Measurements from ENCODE around the gene CREB3L4. TPM values are rescaled to one million over a fixed set of nuclear protein-coding genes. Genes with fewer than 3 reads are reported as not detected.

Gene CREB3L4
- total RNA-seq, 1 experiment from 2014 or later: 14.7 TPM

DNA sequence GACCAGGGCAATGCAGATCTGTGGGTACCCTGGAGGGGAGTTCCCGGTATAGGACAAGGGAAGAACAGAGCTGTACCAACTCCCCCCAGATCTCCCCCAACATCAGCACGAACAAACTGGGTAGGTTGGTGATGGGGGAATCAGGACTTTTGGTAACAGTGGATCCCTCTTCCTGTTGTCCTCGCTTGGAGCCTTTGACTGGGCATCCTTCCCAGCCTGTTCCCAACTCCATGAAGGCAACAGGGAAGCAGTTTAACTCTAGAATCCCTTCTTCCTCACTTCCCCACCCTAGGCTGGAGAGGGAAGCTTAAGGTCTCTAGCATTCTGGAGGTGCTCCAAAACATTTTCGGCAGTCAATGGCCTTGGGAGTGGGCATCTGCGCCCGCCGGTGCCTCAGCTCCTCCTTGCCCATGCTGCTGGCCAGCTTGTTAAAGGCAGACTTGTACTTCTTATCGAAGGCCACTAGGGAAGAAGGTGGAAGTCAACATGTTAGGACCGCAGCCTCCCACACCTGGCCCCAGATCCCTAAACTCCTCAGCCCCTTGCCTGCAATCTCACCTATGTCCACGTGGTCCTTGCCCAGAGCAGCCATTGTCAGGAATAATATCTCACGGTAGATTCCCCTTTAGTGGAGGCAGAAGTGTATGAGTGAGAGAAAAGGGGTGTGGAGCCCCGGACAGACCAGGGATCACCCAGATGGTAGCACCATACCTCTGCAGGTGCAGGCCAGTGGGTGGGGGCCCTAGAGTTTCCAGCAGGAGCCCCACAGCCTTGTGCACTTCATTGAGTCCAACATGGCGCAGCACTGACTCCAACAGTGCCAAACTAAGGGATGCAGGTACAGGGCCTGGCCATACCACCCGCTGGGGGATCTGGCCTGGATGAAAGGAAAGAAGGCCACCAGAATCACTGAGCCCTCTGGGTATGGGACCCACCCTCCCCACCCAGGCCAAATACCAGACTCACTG lies 37.4 kb upstream of the CREB3L4 start:
- no TSS peak for BruUV-seq (replicated peaks)
- Mint-ChIP-seq H3K36me3 (ENCODE audit: insufficient read depth, unreplicated experiment) (peaks cover 52% of the 10 kb centered on the region), H3K4me1 (ENCODE audit: insufficient read depth, unreplicated experiment) (no peaks in the 10 kb centered on the region), H3K9me3 (ENCODE audit: unreplicated experiment) (no peaks in the 10 kb centered on the region), H3K4me3 (ENCODE audit: unreplicated experiment) (no peak overlapping the region), H3K27me3 (ENCODE audit: insufficient read depth, unreplicated experiment) (no peaks in the 10 kb centered on the region), H3K27ac (ENCODE audit: low read depth, unreplicated experiment) (no peak overlapping the region)
- TF ChIP-seq, protein P1, sequence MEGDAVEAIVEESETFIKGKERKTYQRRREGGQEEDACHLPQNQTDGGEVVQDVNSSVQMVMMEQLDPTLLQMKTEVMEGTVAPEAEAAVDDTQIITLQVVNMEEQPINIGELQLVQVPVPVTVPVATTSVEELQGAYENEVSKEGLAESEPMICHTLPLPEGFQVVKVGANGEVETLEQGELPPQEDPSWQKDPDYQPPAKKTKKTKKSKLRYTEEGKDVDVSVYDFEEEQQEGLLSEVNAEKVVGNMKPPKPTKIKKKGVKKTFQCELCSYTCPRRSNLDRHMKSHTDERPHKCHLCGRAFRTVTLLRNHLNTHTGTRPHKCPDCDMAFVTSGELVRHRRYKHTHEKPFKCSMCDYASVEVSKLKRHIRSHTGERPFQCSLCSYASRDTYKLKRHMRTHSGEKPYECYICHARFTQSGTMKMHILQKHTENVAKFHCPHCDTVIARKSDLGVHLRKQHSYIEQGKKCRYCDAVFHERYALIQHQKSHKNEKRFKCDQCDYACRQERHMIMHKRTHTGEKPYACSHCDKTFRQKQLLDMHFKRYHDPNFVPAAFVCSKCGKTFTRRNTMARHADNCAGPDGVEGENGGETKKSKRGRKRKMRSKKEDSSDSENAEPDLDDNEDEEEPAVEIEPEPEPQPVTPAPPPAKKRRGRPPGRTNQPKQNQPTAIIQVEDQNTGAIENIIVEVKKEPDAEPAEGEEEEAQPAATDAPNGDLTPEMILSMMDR (IDR thresholded peaks at IDR 0.05; ENCODE audit: unreplicated experiment): no peak
- DNase-seq (ENCODE audit: unreplicated experiment): no peak
- intact Hi-C loops (cut with micrococcal nuclease): no loop called here
- CTCF ChIA-PET: interaction anchor here (0.5 to 1.8 kb wide), 5 partner anchors 9 to 56 kb away, joined by 3 to 9 read pairs (median 3); no protein-coding TSS in a partner anchor
- POLR2A ChIA-PET: interaction anchor here (0.8 to 3.7 kb wide), 3 partner anchors 9 to 16 kb away, joined by 3 to 9 read pairs (median 5); partner anchors contain the start of gene DENND4B

DNA sequence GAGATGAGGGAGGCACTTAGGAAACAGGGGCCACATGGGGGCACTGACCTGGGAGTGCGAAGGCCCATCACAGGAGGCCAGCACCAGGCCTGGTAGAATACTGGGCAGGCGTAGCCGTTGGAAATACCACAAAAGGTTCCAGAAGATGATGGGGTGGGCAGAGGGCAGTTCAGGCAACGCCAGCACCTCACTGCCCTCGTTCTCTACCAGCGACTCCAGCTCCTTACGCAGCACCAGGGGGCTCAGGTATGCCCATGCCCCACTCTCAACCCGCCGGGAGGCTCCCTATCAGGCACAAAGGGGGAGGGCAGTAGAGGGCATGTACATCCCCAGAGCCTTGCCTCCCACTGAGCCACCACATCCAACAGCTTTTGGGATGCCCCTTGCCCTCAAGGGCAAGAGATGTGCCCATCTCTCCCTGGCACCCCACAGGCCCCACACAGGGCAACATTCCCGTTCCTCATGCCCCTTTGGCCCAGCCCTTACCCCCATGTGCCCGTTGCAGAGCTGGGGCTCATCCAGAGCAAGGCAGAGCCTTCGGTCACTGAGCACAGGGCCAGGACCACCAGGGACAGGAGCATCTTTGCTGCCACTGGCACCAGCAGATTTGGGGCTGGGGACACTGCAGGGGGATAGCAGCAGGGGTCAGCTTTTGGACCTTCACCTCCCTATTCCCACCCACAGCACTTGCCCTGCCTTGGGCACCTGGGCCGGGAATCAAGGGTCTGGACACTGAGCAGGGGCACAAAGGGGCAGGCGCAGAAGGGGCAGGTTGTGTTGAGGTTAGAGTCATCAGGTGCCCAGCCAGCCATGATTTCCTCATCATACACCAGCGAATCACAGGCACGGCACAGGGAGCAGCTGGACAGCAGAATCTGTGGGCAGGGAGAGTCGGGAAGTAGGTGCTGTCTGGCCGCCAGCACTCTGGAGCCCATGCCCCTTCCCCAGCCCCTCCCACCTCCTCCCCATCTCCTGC lies 35.3 kb upstream of the CREB3L4 start:
- TF ChIP-seq, protein P1 (IDR thresholded peaks at IDR 0.05; ENCODE audit: unreplicated experiment): no peak
- Mint-ChIP-seq H3K9me3 (ENCODE audit: unreplicated experiment) (no peaks in the 10 kb centered on the region), H3K4me1 (ENCODE audit: insufficient read depth, unreplicated experiment) (no peaks in the 10 kb centered on the region), H3K27ac (ENCODE audit: low read depth, unreplicated experiment) (no peak overlapping the region), H3K36me3 (ENCODE audit: insufficient read depth, unreplicated experiment) (peaks cover 64% of the 10 kb centered on the region), H3K4me3 (ENCODE audit: unreplicated experiment) (no peak overlapping the region), H3K27me3 (ENCODE audit: insufficient read depth, unreplicated experiment) (no peaks in the 10 kb centered on the region)
- DNase-seq (ENCODE audit: unreplicated experiment): no peak
- no TSS peak for BruUV-seq (replicated peaks)
- intact Hi-C loops (cut with micrococcal nuclease): no loop called here
- CTCF ChIA-PET: interaction anchor here (0.6 kb wide), 1 partner anchor 32 kb away, joined by 3 read pairs; no protein-coding TSS in a partner anchor
- POLR2A ChIA-PET: interaction anchor here (0.7 kb wide), 1 partner anchor 28 kb away, joined by 3 read pairs; no protein-coding TSS in a partner anchor

DNA sequence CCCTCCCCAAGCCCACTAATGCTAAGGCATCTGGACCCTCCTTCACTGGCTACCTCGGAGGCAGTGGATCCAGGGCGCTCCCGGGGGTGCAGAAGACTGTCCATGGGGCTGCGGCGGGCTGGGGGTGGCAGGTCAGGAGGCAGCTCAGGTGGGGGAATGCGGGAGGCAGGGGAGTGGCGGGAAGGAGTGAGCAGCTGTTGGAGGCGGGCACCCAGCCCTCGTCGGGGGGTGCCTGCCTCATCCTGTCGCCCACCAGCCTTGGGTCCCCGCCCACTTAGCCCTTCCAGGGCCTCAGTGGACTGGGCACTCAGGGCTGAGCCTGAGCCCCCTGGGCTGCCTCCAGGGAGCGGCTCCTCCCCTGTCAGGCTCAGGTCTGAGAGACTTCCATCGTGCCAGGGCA lies 34.3 kb upstream of the CREB3L4 start:
- Mint-ChIP-seq H3K27ac (ENCODE audit: low read depth, unreplicated experiment) (no peak overlapping the region), H3K9me3 (ENCODE audit: unreplicated experiment) (no peaks in the 10 kb centered on the region), H3K27me3 (ENCODE audit: insufficient read depth, unreplicated experiment) (no peaks in the 10 kb centered on the region), H3K4me3 (ENCODE audit: unreplicated experiment) (no peak overlapping the region), H3K36me3 (ENCODE audit: insufficient read depth, unreplicated experiment) (peaks cover 65% of the 10 kb centered on the region), H3K4me1 (ENCODE audit: insufficient read depth, unreplicated experiment) (no peaks in the 10 kb centered on the region)
- intact Hi-C loops (cut with micrococcal nuclease): no loop called here
- TF ChIP-seq, protein P1 (IDR thresholded peaks at IDR 0.05; ENCODE audit: unreplicated experiment): no peak
- ChIA-PET CTCF (interaction anchor here (0.6 kb wide), 1 partner anchor 33 kb away, joined by 3 read pairs; no protein-coding TSS in a partner anchor), POLR2A (no interaction called here)
- no TSS peak for BruUV-seq (replicated peaks)
- DNase-seq (ENCODE audit: unreplicated experiment): no peak
